HepG2 (cell line): ENCODE results near the gene NDUFS6. TPM values are rescaled to one million over a fixed set of nuclear protein-coding genes. Genes with fewer than 3 reads are reported as not detected.

Source experiments
- ATAC-seq: fragments of 200-7000 bp; cut with Tn5 transposase; 3 replicates; pipeline ENCODE4 v1.9.1; 2020; ENCODE audit warnings: mild to moderate bottlenecking, moderate library complexity
- BruUV-seq: library from RNA; stranded (reverse); fragments of 400-500 nt; replicated peaks from 2 replicates; lab custom pipeline; 2021; lab: Mats Ljungman, UMichigan
- CTCF ChIA-PET: fragments of 300-600 bp; formaldehyde crosslinking; extraction: SDS; loops from one replicate; lab custom pipeline; 2021; ENCODE audit warnings: low total read pairs, inconsistent platforms, low intra/inter-chr PET ratio; lab: Yijun Ruan, JAX
- POLR2A ChIA-PET: fragments of 350-600 bp; sonication (Branson Sonifier 250); formaldehyde crosslinking; loops from one replicate; lab custom pipeline; 2020; ENCODE audit warnings: antibody characterized with exemption, inconsistent platforms; lab: Yijun Ruan, JAX
- DNase-seq: peaks from one replicate; pipeline ENCODE4 v3.0.0-alpha.2; 2015; ENCODE audit warnings: low spot score
- FAIRE-seq: peaks from 3 replicates; lab custom pipeline; 2011; peaks lifted over from hg19 to GRCh38; lab: Jason Lieb, UNC
- H2AFZ ChIP-seq: one replicate; pipeline ENCODE4 v1.6.1; 2011; ENCODE audit warnings: low read length, inconsistent platforms
- H3K27ac ChIP-seq: fragments of 300-600 bp; 3 replicates; pipeline ENCODE4 v1.8.0; 2011; ENCODE audit warnings: mixed run types, mild to moderate bottlenecking, mixed read lengths, low read length, inconsistent platforms; ENCODE audit not compliant: insufficient read depth; ENCODE audit errors: extremely low read length
- H3K27me3 ChIP-seq, 2 experiments: fragments of 200-600 bp in 1 of 2; 2 replicates in 1 of 2; 3 replicates in 1 of 2; pipeline versions ENCODE4 v1.6.0 to v1.8.0; 2011; ENCODE audit warnings: low read length in 2 of 2, mild to moderate bottlenecking in 2 of 2, moderate library complexity in 2 of 2, inconsistent platforms in 1 of 2; ENCODE audit not compliant: insufficient read depth in 2 of 2, control insufficient read depth in 1 of 2
- H3K36me3 ChIP-seq, 2 experiments: fragments of 200-600 bp in 1 of 2; replicated peaks in 1 of 2; 2 replicates in 1 of 2; 3 replicates in 1 of 2; pipeline versions ENCODE4 v1.5.1 to v1.8.0; 2011; ENCODE audit warnings: low read length in 2 of 2, inconsistent platforms in 1 of 2; ENCODE audit not compliant: insufficient read depth in 2 of 2, control insufficient read depth in 1 of 2
- H3K4me1 ChIP-seq: 2 replicates; pipeline ENCODE4 v1.5.1; 2012; ENCODE audit warnings: low read length, inconsistent platforms; ENCODE audit not compliant: insufficient read depth
- H3K4me2 ChIP-seq: 2 replicates; pipeline ENCODE4 v1.6.0; 2011; ENCODE audit warnings: low read depth, low read length, inconsistent platforms
- H3K4me3 ChIP-seq, 3 experiments: fragments of 200-600 bp in 1 of 3; sonication (generic), shearing (Covaris generic) in 1 of 3; replicated peaks in 1 of 3; 2 replicates each; pipeline ENCODE4 v1.5.1; 2011 to 2016; ENCODE audit warnings: low read length in 3 of 3, inconsistent platforms in 2 of 3, low read depth in 2 of 3, mild to moderate bottlenecking in 2 of 3, control low read depth in 1 of 3, mixed read lengths in 1 of 3; ENCODE audit not compliant: insufficient read depth in 1 of 3
- H3K79me2 ChIP-seq: one replicate; pipeline ENCODE4 v1.6.1; 2011; ENCODE audit warnings: low read length, inconsistent platforms; ENCODE audit not compliant: insufficient read depth
- H3K9ac ChIP-seq: 2 replicates; pipeline ENCODE4 v1.6.0; 2011; ENCODE audit warnings: mild to moderate bottlenecking, low read depth, low read length, inconsistent platforms; ENCODE audit not compliant: insufficient read depth
- H3K9me3 ChIP-seq: 2 replicates; pipeline ENCODE4 v1.5.1; 2012; ENCODE audit warnings: mild to moderate bottlenecking, low read length
- H4K20me1 ChIP-seq: 2 replicates; pipeline ENCODE4 v1.6.0; 2011; ENCODE audit warnings: inconsistent platforms, mild to moderate bottlenecking, low read length, moderate library complexity; ENCODE audit not compliant: insufficient read depth
- ARNTL ChIP-seq: sonication (generic); formaldehyde crosslinking; IDR thresholded peaks from 2 replicates; pipeline ENCODE4 v1.4.0; 2020; ENCODE audit warnings: mild to moderate bottlenecking, missing genetic modification reagents
- EED ChIP-seq: sonication (generic); formaldehyde crosslinking; IDR thresholded peaks from 2 replicates; pipeline ENCODE4 v1.5.0; 2020; ENCODE audit warnings: mild to moderate bottlenecking, missing genetic modification reagents
- FOSL2 ChIP-seq: sonication (generic); formaldehyde crosslinking; IDR thresholded peaks from 2 replicates; pipeline ENCODE4 v1.4.0; 2020; ENCODE audit warnings: missing genetic modification reagents
- HOXA7 ChIP-seq: sonication (generic); formaldehyde crosslinking; IDR thresholded peaks from 2 replicates; pipeline ENCODE4 v1.8.1; 2022; ENCODE audit warnings: mild to moderate bottlenecking, missing genetic modification reagents, moderate library complexity
- KIAA2018 ChIP-seq: sonication (generic); formaldehyde crosslinking; IDR thresholded peaks from 2 replicates; pipeline ENCODE4 v1.5.0; 2020; ENCODE audit warnings: mild to moderate bottlenecking, missing genetic modification reagents, borderline replicate concordance
- LCORL ChIP-seq, 2 experiments: fragments of 450-650 bp in 1 of 2; sonication (generic) in 1 of 2; formaldehyde crosslinking in 1 of 2; IDR thresholded peaks; 2 replicates each; pipeline versions ENCODE4 v1.5.0 to v1.6.1; 2017 to 2020; ENCODE audit warnings: antibody characterized with exemption in 1 of 2, missing genetic modification reagents in 1 of 2
- SAFB2 ChIP-seq: sonication (generic); formaldehyde crosslinking; IDR thresholded peaks from 2 replicates; pipeline ENCODE4 v1.5.1; 2020; ENCODE audit warnings: missing genetic modification reagents, low read depth, mild to moderate bottlenecking, borderline replicate concordance
- SNRNP70 ChIP-seq: fragments of 200-400 bp; formaldehyde crosslinking; IDR thresholded peaks from 2 replicates; pipeline ENCODE4 v1.6.1; 2017; ENCODE audit warnings: mild to moderate bottlenecking, low read depth, low read length, moderate library complexity
- ZBTB43 ChIP-seq: sonication (generic); formaldehyde crosslinking; conservative IDR thresholded peaks from 2 replicates; pipeline ENCODE4 v1.4.0; 2020; ENCODE audit warnings: missing genetic modification reagents
- ZKSCAN5 ChIP-seq: sonication (generic); formaldehyde crosslinking; IDR thresholded peaks from 2 replicates; pipeline ENCODE4 v1.5.1; 2020; ENCODE audit warnings: mild to moderate bottlenecking, missing genetic modification reagents
- ZNF883 ChIP-seq: sonication (generic); formaldehyde crosslinking; IDR thresholded peaks from 2 replicates; pipeline ENCODE4 v1.5.1; 2020; ENCODE audit warnings: mild to moderate bottlenecking, missing genetic modification reagents; ENCODE audit errors: not compliant biosample characterization
- WGBS: methylation state at CpG from one replicate; pipeline ENCODE4 v1.1.6; 2017; ENCODE audit warnings: low lambda C conversion rate; 5-methylcytosine and 5-hydroxymethylcytosine counted together
- in situ Hi-C: cut with HindIII; loops from 2 replicates; pipeline ENCODE4 v1.10.0; 2017; ENCODE audit warnings: low pct_unique_long_range_greater_than_20kb; ENCODE audit not compliant: extremely low pct_ligation_motif_present
- intact Hi-C: fragments of 100-400 bp; cut with micrococcal nuclease; formaldehyde crosslinking; loops from one replicate; pipeline ENCODE4 v1.10.0; 2022; ENCODE audit not compliant: unreplicated experiment
- polyA plus RNA-seq, 8 experiments: library from polyadenylated mRNA; depleted of rRNA in 3 of 8; stranded (reverse) in 7 of 8; unstranded in 1 of 8; fragments of >200 nt; fragmentation: Illumina TruSeq in 4 of 8; extraction: Trizol in 4 of 8; gene quantifications; 2 replicates each; pipeline versions ENCODE4 v1.2.1 to v1.2.3, GENCODE V29; 2011 to 2016; ENCODE audit warnings: low read depth in 4 of 8, missing spikeins in 1 of 8, mixed read lengths in 1 of 8; ENCODE audit not compliant: insufficient read depth in 1 of 8
- total RNA-seq, 5 experiments: library from RNA; depleted of rRNA; stranded (reverse); fragments of >200 nt; fragmentation: Illumina TruSeq; extraction: Trizol; gene quantifications; 2 replicates each; pipeline ENCODE4 v1.2.3, GENCODE V29; 2016; ENCODE audit warnings: low read depth in 1 of 5
- TF ChIP-seq, protein P1 (sequence below): conservative IDR thresholded peaks from 2 replicates; pipeline ENCODE4 v1.6.1; 2018; ENCODE audit warnings: missing genetic modification reagents

The NDUFS6 gene
- total and polyA plus RNA-seq, 2 of the 13 experiments (the other 11 are each of a cell fraction or from before 2014, with no cell fraction given), result 23.7 to 50.4 TPM

DNA sequence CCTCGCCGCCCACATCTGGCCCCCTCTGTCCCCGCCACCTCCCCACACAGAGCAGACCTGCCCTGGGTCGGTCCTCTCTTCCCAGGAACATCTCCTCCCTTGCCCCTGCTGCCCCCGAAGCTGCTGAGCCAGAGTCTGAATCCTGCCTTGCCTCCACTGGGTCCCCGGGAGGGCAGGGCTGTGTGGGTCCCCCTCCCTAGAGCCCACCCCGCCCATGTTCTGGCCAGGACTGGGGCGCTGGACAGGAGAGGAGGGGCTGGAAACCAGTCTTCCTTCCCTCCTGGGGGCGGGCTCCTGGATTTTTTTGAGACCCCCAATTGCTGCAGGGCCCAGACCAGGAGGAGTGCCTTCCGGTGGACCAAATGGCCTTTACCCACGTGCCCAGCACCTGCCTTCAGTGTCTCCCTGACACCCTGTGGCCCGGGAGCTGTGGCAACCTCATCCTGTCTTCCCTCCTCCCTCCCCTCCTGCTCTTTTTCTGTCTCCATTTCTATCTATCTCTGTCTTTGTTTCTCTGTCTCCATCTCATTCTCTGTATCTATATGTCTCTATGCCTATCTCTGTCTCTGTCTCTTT, 13.6 kb upstream of the NDUFS6 start (continued):
- TF ChIP-seq KIAA2018 (CRISPR knock-in tag) (no peak), EED (CRISPR knock-in tag) (no peak), ZKSCAN5 (CRISPR knock-in tag) (no peak)

GRCh38 chr5:1788200-1788599, 13.0 kb upstream of the NDUFS6 start:
- intact Hi-C loops, result no loop called here
- H3K4me1 ChIP-seq, result peaks cover 12% of the 10 kb centered on the region; the same call in 1 of the 2 replicates
- FAIRE-seq, result no peak
- H3K36me3 ChIP-seq, result no peaks in the 10 kb centered on the region
- CTCF ChIA-PET, result no interaction called here
- no peak for DNase-seq
- 26% methylated on average over 6 of the region's 7 CpGs for WGBS
- POLR2A ChIA-PET, result interaction anchor here (1.3 kb wide), 1 partner anchor 12 kb away, joined by 3 read pairs; no protein-coding TSS in a partner anchor
- no peak overlapping the region for H3K4me3 ChIP-seq
- ATAC-seq, result no peak
- no TSS peak for BruUV-seq
- H3K9ac ChIP-seq, result no peak overlapping the region
- no peak overlapping the region for H2AFZ ChIP-seq
- H3K27ac ChIP-seq, result no peak overlapping the region
- in situ Hi-C loops, result no loop called here
- no peaks in the 10 kb centered on the region for H3K79me2 ChIP-seq
- no peaks in the 10 kb centered on the region for H4K20me1 ChIP-seq
- H3K27me3 ChIP-seq, result peaks cover 11 to 68% of the 10 kb centered on the region in 2 experiments; a peak in 4 of 5 replicates
- no peak overlapping the region for H3K4me2 ChIP-seq
- no peaks in the 10 kb centered on the region for H3K9me3 ChIP-seq
- TF ChIP-seq HOXA7, result no peak
- no peak for TF ChIP-seq SAFB2 (CRISPR knock-in tag)
- no peak for TF ChIP-seq ARNTL (CRISPR knock-in tag)
- no peak for TF ChIP-seq SNRNP70
- TF ChIP-seq FOSL2 (CRISPR knock-in tag), result no peak
- TF ChIP-seq ZNF883 (CRISPR knock-in tag), result no peak
- TF ChIP-seq LCORL (IDR thresholded peaks at IDR 0.05), result no peak
- TF ChIP-seq LCORL (CRISPR knock-in tag; IDR thresholded peaks at IDR 0.05), result no peak
- no peak for TF ChIP-seq ZBTB43 (CRISPR knock-in tag)
- TF ChIP-seq, protein P1, sequence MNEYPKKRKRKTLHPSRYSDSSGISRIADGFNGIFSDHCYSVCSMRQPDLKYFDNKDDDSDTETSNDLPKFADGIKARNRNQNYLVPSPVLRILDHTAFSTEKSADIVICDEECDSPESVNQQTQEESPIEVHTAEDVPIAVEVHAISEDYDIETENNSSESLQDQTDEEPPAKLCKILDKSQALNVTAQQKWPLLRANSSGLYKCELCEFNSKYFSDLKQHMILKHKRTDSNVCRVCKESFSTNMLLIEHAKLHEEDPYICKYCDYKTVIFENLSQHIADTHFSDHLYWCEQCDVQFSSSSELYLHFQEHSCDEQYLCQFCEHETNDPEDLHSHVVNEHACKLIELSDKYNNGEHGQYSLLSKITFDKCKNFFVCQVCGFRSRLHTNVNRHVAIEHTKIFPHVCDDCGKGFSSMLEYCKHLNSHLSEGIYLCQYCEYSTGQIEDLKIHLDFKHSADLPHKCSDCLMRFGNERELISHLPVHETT (CRISPR knock-in tag), result no peak
